Neural crest cell (in vitro differentiated cells): Measurements from ENCODE around the gene E4F1. TPM values are rescaled to one million over a fixed set of nuclear protein-coding genes. Genes with fewer than 3 reads are reported as not detected.
A peak's percentile ranks its signal among the peaks of the same experiment; 100 is the strongest.

Experiments used
- DNase-seq: peaks from one replicate; pipeline ENCODE4 v3.0.0; 2021; ENCODE audit warnings: low read depth, mixed read lengths, low spot score
- H3K27ac Mint-ChIP-seq: one replicate; pipeline ENCODE4 v1.8.0; 2021; ENCODE audit warnings: mild to moderate bottlenecking, mixed read lengths; ENCODE audit not compliant: unreplicated experiment
- H3K27me3 Mint-ChIP-seq: 2 replicates; pipeline ENCODE4 v1.8.0; 2021; ENCODE audit warnings: low read depth, mild to moderate bottlenecking, mixed read lengths
- H3K36me3 Mint-ChIP-seq: 2 replicates; pipeline ENCODE4 v1.8.0; 2021; ENCODE audit warnings: low read depth, mild to moderate bottlenecking, mixed read lengths
- H3K4me1 Mint-ChIP-seq: 2 replicates; pipeline ENCODE4 v1.8.0; 2021; ENCODE audit warnings: mixed read lengths
- H3K4me3 Mint-ChIP-seq: one replicate; pipeline ENCODE4 v1.8.0; 2021; ENCODE audit warnings: mild to moderate bottlenecking, mixed read lengths
- H3K9me3 Mint-ChIP-seq: 2 replicates; pipeline ENCODE4 v1.8.0; 2021; ENCODE audit warnings: mixed read lengths
- CTCF ChIP-seq: fragments of 200-600 bp; sonication (generic); conservative IDR thresholded peaks from 2 replicates; pipeline ENCODE4 v1.5.0; 2021; ENCODE audit warnings: antibody characterized with exemption, mild to moderate bottlenecking
- total RNA-seq: library from RNA; stranded (reverse); gene quantifications from 2 replicates; pipeline ENCODE4 v1.2.1, GENCODE V29; 2021

Gene E4F1
- total RNA-seq, 1 donor from 2014 or later = 38.9 TPM

- peaks cover 10% of the 10 kb centered on the region for H3K27me3 Mint-ChIP-seq
- peaks cover 5% of the 10 kb centered on the region for H3K36me3 Mint-ChIP-seq
- no peaks in the 10 kb centered on the region for H3K9me3 Mint-ChIP-seq
- peak within 1 kb of the TSS; percentile 57 for H3K27ac Mint-ChIP-seq
- peaks cover 23% of the 10 kb centered on the region for H3K4me1 Mint-ChIP-seq
- DNase-seq = peak; percentile 73
- TF ChIP-seq CTCF = peak; percentile 40
- H3K4me3 Mint-ChIP-seq = peak within 1 kb of the TSS; percentile 87
These were observed 18.1 kb upstream of the E4F1 start, which contains the start of gene MLST8 for GRCh38 chr16:2205104-2205966. Gene MLST8, plus strand, starts transcription at chr16:2205454. Its CDS starts 632 bp downstream, at chr16:2206086.

GRCh38 chr16:2205967-2206313, 17.5 kb upstream of the E4F1 start:
- Mint-ChIP-seq H3K9me3 (no peaks in the 10 kb centered on the region), H3K4me1 (peaks cover 23% of the 10 kb centered on the region), H3K27ac (no peak overlapping the region), H3K27me3 (peaks cover 5% of the 10 kb centered on the region), H3K4me3 (peak overlapping the region; percentile 86), H3K36me3 (peaks cover 5% of the 10 kb centered on the region)
- DNase-seq = peak; percentile 38
- no peak for TF ChIP-seq CTCF

- no peaks in the 10 kb centered on the region for H3K9me3 Mint-ChIP-seq
- H3K36me3 Mint-ChIP-seq = peaks cover 5% of the 10 kb centered on the region
- peaks cover 5% of the 10 kb centered on the region for H3K27me3 Mint-ChIP-seq
- DNase-seq = no peak
- H3K4me1 Mint-ChIP-seq = peaks cover 23% of the 10 kb centered on the region
- no peak for TF ChIP-seq CTCF
- peak overlapping the region; percentile 86 for H3K4me3 Mint-ChIP-seq
- no peak overlapping the region for H3K27ac Mint-ChIP-seq
These were observed 17.0 kb upstream of the E4F1 start for GRCh38 chr16:2206420-2206779.

- Mint-ChIP-seq H3K27ac (no peak overlapping the region), H3K4me1 (peaks cover 28% of the 10 kb centered on the region), H3K36me3 (peaks cover 5% of the 10 kb centered on the region), H3K4me3 (peak overlapping the region; percentile 87), H3K27me3 (peaks cover 5% of the 10 kb centered on the region), H3K9me3 (no peaks in the 10 kb centered on the region)
- no peak for DNase-seq
- TF ChIP-seq CTCF = no peak
These were observed 16.5 kb upstream of the E4F1 start for GRCh38 chr16:2206780-2207433.

GRCh38 chr16:2207872-2208271, 15.5 kb upstream of the E4F1 start:
- no peak overlapping the region for H3K27ac Mint-ChIP-seq
- H3K4me3 Mint-ChIP-seq = peak overlapping the region; percentile 87
- no peak for TF ChIP-seq CTCF
- no peak for DNase-seq
- H3K27me3 Mint-ChIP-seq = peaks cover 2% of the 10 kb centered on the region
- H3K36me3 Mint-ChIP-seq = peaks cover 5% of the 10 kb centered on the region
- peaks cover 37% of the 10 kb centered on the region for H3K4me1 Mint-ChIP-seq
- H3K9me3 Mint-ChIP-seq = no peaks in the 10 kb centered on the region
